ENCODE measurements around the gene LHX4.

The LHX4 gene

DNA sequence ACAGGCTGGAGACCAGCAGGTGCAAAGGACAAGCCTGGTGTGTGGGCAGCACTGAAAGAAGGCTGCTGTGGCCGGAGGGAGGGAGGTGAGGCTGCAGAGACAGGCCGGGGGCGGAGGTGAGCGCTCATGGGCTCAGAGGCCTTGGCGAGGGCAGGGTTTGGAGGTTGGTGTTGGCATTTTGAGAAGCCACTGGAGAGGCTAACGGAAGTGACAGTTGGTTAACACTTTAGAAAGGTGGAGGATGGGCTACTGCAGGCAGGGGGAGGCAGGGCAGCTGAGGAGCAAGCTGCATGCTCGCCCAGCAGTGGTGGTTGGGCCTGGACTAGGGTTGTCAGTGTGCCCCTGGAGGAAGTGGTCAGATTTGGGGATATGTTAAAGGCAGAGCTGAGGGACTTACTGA, 37.9 kb upstream of the LHX4 start:
- no peak for TF ChIP-seq CTCF (IDR thresholded peaks at IDR 0.05; ENCODE audit: low read depth, low read length, missing control alignments)
- H3K4me3 ChIP-seq (ENCODE audit: low read depth, low read length): no peak overlapping the region
- no peak for DNase-seq (ENCODE audit: low read depth)

- DNase-seq (ENCODE audit: low read depth): no peak
- TF ChIP-seq CTCF (IDR thresholded peaks at IDR 0.05; ENCODE audit: low read depth, low read length, missing control alignments): no peak
- H3K4me3 ChIP-seq (ENCODE audit: low read depth, low read length): no peak overlapping the region
Measured at GRCh38 chr1:180193141-180194047, 36.7 kb upstream of the LHX4 start.

- no peak for TF ChIP-seq CTCF (IDR thresholded peaks at IDR 0.05; ENCODE audit: low read depth, low read length, missing control alignments)
- no peak overlapping the region for H3K4me3 ChIP-seq (ENCODE audit: low read depth, low read length)
- no peak for DNase-seq (ENCODE audit: low read depth)
Measured at GRCh38 chr1:180194048-180194425, 36.0 kb upstream of the LHX4 start.

GRCh38 chr1:180194546-180195207, 35.4 kb upstream of the LHX4 start:
- TF ChIP-seq CTCF (IDR thresholded peaks at IDR 0.05; ENCODE audit: low read depth, low read length, missing control alignments): no peak
- no peak overlapping the region for H3K4me3 ChIP-seq (ENCODE audit: low read depth, low read length)
- no peak for DNase-seq (ENCODE audit: low read depth)

- DNase-seq (ENCODE audit: low read depth): no peak
- no peak for TF ChIP-seq CTCF (IDR thresholded peaks at IDR 0.05; ENCODE audit: low read depth, low read length, missing control alignments)
- no peak overlapping the region for H3K4me3 ChIP-seq (ENCODE audit: low read depth, low read length)
Measured at GRCh38 chr1:180195401-180195800, 34.7 kb upstream of the LHX4 start.

- no peak overlapping the region for H3K4me3 ChIP-seq (ENCODE audit: low read depth, low read length)
- DNase-seq (ENCODE audit: low read depth): no peak
Measured at GRCh38 chr1:180195916-180196315, 34.1 kb upstream of the LHX4 start.

More at GRCh38 chr1:180195916-180196315, 34.1 kb upstream of the LHX4 start:
- TF ChIP-seq CTCF (IDR thresholded peaks at IDR 0.05; ENCODE audit: low read depth, low read length, missing control alignments): no peak

All from GM12864 (cell line).